ENCODE data around the gene TOR1A.
A peak's percentile ranks its signal among the peaks of the same experiment; 100 is the strongest.

Gene TOR1A

GRCh38 chr9:129851821-129852220, 27.9 kb upstream of the TOR1A start:
- no peak for DNase-seq

DNA sequence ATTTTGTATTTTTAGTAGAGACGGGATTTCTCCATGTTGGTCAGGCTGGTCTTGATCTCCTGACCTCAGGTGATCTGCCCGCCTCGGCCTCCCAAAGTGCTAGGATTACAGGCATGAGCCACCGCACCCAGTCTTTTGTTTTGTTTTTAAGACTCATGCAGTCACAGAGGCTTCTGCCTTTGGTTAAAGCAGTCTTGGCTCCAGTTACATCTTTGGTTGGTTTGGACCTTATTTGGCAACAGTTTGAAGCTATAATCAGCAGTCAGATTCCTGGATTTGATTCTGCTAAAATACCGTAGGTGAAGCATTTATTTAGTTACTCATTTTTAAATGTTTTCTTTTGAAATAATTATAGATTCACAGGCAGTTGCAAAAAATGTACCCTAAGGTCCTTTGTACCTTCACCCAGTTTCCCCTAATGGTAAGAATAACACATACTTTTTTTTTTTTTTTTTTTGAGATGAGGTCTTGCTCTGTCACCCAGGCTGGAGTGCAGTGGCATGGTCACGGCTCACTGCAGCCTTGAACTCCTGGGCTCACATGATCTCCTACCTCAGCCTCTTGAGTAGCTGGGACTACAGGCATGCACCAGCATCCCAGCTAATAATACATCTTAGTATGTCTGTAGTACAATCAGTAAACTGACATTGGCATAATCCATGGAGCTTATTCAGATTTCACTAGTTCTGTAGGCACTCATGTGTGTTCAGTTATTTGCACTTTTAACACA, 27.1 kb upstream of the TOR1A start:
- DNase-seq = no peak

DNA sequence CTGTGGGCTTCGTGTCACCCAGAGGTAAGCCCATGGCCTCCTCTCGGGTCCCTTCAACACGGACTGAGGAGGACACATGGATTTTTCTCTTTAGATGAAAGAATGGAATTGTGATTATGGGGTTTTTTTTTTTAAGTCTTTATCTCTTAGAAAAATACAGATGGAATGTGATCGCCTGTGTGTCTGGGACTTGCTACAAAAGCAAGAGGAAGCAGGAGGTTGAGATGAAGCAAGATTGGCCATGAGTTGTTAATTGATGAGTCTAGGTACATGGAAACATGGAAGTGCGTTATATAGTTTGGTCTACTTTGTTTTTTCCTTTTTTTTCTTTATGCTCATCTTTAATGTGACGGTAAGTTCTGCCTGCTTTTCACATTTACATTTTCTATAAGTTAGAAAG, 26.0 kb upstream of the TOR1A start:
- DNase-seq = no peak

GRCh38 chr9:129848712-129849441, 24.9 kb upstream of the TOR1A start:
- no peak for DNase-seq

- DNase-seq = no peak
Measured at GRCh38 chr9:129845373-129845772, 21.4 kb upstream of the TOR1A start.

DNA sequence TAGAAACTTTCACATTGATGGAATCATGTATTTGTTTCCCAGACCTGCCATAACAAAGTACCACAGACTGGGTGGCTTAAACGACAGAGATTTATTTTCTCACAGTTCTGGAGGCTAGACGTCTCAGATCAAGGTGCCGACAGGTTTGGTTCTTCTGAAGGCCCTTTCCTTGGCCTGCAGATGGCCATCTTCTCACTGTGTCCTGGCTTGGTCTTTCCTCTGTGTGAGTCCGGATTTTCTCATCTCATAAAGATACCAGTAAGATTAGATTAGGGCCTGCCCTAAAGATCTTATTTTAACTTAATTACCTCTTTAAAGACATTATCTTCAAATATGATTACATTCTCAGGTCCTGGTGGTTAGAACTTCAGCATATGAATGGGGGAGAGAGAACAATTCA, 17.1 kb upstream of the TOR1A start:
- DNase-seq = no peak

DNA sequence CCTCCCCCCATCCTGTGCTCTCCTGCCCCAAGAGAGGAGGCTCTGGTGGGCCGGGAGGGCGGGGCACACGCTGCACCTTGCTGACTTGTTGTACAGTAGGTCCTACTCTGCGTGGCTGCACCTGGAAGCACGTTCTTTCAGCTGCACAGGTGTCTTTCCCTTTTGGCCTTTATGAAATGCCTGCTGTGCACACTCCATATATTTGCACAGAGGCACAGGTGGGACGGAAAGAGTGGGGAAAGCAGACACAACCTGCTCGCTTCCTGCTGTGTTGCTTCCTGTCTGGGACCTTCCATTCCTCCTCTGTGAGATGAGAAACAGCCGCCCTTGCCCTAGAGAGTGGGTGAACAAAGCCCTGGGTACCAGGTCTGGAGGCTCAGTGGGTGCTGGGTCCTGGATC, 16.1 kb upstream of the TOR1A start:
- DNase-seq = peak; percentile 13

GRCh38 chr9:129839324-129840023, 15.5 kb upstream of the TOR1A start:
- no peak for DNase-seq

- DNase-seq = no peak
Measured at GRCh38 chr9:129838707-129839259, 14.8 kb upstream of the TOR1A start.

DNA sequence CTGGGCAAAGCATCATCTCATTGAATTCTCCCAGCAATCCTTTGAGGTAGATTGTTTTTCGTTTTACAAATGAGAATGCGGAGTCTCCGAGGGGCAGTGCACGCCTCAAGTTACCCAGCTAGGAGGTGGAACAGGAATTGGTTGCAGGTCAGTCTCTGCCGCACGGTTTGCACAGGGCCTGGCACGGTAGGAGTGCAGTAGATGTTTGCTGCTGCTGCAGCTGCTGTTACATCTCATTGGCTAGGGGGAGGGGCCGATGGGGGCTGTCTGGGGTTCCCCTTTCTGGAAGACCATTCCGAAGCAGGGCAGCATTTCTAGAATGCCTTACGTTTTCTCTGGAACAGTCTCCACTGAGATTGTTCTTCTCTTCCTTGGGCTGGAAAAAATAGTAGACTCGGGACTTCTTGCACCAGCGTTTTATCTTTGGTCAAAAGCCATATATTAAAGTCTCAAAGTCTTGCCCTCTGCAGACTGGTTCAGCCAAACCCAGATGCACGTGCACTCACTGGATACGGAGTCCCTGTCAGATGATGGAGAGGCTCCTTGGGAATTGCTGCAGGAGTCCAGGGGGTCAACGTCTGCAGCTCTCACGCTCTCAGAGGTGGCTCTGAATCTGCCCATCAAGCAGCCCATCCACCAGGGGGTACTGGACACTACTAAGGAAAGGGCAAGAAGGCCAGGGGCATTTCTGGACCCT, 12.5 kb upstream of the TOR1A start:
- DNase-seq = peak; percentile 54

- DNase-seq = peak; percentile 28
Measured at GRCh38 chr9:129835860-129836223, 11.9 kb upstream of the TOR1A start.

- peak; percentile 98 for DNase-seq
Measured at GRCh38 chr9:129835128-129835859, 11.4 kb upstream of the TOR1A start, which contains the start of the genes C9orf78 and USP20. Gene C9orf78, minus strand, starts transcription at chr9:129835275. Its CDS starts 54 bp downstream, at chr9:129835221. Gene USP20, plus strand, starts transcription at chr9:129835458. Its CDS starts 17,098 bp downstream, at chr9:129852556.

GRCh38 chr9:129834489-129835127, 10.7 kb upstream of the TOR1A start:
- peak; percentile 53 for DNase-seq

DNA sequence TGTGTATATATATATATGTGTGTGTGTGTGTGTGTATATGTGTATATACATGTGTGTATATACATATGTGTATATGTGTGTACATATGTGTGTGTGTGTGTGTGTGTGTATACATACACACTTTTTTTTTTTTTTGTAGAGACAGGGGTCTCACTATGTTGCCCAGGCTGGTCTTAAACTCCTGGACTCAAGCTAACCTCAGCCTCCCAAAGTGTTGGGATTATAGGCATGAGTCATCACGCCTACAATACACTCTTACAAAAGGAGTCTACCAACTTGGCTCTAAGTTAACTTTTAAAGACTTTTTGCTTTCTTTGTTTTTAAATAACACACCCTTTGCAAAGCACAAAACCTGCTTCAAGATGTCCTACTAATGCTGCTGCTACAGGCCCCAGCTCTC, 9.0 kb upstream of the TOR1A start:
- no peak for DNase-seq

DNA sequence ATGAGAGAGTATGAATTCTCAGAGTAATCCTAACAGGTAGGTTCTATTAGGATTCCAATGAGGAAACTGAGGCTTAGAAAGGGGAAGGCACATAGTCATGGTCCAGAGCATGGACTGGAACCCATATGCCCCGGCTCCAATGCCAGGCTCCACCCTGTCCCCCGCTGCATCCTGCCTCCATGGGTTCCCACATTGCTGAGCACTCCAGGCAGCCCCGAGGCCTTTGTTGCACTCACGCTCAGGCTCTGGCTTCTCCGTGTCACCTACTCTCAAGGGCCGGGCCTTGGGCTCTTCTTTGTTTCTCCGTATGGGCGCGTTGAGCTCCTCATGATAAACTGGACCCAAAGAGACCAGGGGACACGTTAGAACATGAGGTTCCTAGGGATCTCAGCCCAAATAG, 5.0 kb upstream of the TOR1A start:
- DNase-seq = no peak

DNA sequence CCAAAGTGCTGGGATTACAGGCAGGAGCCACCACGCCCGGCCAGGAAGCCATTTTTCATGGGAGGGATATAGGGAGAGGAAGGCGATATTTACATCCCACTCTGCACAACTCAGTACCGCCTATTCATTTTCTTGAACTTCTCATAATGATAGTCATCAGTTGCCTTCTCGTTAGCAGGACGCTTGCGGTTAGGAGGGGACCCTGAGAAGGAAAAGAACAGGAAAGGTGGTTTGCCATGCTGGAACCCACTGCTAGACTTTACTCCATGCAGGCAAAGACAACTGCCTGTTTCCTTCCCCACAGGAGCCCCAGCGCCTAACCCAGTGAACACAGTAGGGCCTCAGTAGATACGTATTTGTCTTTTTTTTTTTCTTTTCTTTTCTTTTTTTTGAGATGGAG, 4.1 kb upstream of the TOR1A start:
- no peak for DNase-seq

DNA sequence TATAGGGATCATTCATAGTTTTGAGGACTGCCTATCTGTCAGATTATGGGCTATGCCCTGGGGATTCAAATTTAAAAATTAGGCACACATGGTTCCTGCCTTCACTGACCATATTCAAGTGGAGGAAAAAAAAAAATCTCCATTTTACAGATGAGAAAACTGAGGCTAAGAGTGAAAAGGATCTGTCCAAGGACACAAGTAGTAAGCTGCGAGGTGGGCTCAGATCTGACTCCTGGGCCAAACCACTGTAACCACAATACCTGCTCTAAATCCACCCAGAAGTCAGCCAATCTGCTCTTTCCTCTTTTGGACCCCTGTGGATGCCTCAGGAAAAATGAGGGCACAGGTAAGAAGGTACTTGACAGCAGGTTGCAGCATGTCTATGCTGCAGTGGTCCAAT, 2.8 kb upstream of the TOR1A start:
- DNase-seq = no peak

DNA sequence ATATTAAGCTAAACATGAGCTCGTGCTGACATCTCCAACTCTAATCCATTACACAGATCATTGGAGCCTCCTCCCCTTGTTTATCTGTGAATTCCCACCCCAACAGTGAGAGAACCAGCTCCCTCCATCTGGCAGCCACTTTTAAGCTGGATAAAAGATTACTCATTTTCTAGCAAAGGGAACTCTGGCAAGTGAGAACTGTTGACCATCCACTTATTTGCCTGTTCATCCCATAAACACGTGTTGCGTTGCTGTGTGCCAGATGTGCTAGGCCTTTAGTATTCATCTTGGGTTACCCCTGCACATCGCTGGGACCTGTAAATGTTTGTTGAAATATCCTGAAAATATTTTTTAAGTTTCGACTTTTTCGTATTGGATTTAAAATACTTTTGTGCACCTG, 2.4 kb upstream of the TOR1A start:
- no peak for DNase-seq

DNA sequence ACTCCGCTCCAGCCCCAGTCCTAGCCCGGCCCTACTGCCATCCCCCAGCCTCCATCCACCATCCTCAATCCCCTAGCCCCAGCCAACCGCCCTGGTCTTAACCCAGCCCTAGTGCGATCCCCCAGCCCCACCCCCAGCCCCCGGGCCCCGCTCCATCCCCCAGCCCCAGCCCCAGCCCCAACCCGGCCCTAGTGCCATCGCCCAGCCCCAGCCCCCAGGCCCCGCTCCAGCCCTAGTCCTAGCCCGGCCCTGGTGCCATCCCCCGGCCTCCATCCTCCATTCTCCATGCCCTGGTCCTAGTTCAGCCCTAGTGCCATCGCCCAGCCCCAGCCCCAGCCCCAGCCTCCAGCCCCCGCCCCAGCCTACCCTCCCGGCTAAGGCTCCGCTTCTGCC, 398 bp downstream of the TOR1A start:
- DNase-seq = no peak

DNA sequence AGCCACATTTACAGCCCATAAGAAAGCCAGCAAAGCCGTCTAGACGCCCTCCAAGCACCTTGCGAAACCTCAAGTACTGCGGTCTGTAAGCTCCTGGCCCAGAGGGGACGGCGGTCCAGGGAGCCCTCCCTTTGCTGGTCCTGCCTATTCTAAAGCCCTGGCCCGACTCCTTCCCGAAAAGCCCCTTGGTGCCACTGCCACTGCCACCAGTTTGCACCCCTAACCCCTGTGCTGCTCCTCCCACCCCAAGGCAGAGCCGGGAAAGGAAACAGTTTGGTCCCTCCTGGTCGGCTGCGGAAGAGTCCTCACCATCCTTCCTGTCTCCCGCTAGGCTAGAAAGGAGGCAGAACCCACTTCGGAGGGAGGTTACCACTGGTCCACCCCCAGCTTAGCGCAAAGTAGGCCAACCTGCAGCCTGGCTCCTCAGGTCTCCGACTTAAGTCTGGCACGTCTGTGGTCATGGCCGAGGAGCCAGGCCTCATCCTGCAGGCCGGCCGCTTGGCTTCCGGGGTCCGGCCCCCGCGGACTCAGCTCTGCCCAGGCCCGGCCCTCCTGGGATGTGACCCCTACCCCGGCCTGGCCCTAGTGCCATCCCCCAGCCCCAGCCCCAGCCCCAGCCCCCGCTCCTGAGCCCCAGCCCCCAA, 916 bp downstream of the TOR1A start:
- DNase-seq = peak; percentile 28

Measured in CD4-positive, alpha-beta T cell treated with Interleukin-12 subunit alpha and Interleukin-12 subunit beta, for 1 hour (primary cell).